ENCODE results near the gene CELA2A.
A peak's percentile ranks its signal among the peaks of the same experiment; 100 is the strongest.
"Not testable (repeated sequence)": the region's sequence is repeated elsewhere in the genome, so short reads cannot be mapped to it uniquely, and the experiment has no call there.

Gene CELA2A

GRCh38 chr1:15425521-15425920 is 31.0 kb upstream of the CELA2A start:
- no peak for DNase-seq

DNA sequence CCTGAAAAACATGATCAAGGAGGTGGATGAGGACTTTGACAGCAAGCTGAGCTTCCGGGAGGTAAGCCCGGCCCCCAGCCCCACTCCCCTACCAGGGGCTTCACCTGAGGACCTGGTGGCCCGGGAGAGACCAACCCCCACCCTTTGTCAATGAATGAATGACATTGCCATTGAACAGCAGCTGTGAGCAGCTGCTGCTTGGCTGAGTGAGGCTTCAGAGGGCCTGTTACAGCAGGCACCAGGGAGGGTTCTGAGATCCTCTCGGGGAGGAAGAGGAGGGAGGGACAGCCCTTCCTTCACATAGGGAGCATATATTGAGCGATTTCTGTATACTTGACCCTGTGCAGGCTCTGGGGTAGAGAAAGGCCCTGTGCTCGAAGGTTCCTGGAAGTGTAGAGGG is 30.6 kb upstream of the CELA2A start:
- no peak for DNase-seq

DNA sequence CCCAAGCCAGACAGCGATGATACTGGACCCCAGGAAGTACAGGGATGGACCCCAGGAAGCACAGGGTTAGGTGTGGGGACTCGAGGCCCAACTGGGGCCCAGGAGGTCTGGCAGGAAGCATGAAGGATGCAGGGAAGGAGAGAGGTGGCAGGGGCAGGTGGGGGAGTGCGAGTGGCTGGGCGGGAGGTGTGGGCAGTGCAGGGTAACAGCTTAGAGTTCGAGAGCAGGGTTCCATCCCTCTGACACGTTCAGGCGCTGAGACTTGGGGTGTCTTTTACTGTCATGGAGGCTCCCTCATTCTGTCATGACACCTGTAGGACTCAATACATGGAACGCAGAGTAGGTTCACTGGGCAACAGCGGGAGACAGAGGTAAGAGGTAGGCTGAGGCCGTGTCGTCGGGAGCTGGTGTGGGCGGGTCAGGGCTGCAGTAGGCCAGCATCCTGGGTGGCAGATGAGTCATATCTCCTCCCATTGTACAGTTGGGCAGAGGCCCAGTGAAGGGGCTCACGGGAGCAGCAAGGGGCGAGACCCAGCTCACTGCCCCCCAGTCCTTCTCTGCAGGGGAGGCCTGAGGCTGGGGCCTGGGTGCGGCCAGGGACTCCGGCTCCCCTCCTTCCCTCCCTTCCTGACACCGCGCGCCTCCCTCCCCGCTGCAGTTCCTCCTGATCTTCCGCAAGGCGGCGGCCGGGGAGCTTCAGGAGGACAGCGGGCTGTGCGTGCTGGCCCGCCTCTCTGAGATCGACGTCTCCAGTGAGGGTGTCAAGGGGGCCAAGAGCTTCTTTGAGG is 29.8 kb upstream of the CELA2A start:
- DNase-seq, result peak; percentile 42

DNA sequence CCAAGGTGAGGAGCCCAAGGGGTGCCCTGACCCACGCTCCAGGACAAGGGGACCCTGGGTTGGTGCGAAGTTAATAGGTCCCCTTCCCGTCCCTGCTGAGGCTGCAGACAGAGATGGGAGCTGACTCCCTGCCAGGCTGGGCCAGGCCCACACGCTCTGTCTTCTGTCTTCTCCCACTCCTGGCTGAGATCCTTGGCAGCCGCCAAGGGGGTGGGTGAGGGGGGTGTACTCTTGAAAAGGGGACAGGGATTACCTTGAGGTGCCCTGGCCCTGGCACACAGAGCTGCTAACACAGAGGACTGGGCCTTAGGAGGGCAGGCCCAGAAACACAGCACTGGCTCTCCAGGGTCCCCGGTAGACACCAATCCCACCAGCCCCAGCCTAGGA is 29.3 kb upstream of the CELA2A start:
- DNase-seq, result no peak

DNA sequence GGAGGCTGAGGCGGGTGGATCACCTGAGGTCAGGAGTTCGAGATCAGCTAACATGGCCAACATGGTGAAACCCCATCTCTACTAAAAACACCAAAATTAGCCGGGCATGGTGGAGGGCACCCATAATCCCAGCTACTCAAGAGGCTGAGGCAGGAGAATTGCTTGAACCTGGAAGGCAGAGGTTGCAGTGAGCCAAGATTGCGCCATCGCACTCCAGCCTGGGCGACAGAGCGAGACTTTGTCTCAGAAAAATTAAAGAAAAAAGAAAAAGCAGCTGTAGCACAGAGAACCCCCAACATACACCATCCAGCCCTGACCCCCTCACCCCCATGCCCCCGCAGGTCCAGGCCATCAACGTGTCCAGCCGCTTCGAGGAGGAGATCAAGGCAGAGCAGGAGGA is 28.3 kb upstream of the CELA2A start:
- DNase-seq, result not testable (repeated sequence)

DNA sequence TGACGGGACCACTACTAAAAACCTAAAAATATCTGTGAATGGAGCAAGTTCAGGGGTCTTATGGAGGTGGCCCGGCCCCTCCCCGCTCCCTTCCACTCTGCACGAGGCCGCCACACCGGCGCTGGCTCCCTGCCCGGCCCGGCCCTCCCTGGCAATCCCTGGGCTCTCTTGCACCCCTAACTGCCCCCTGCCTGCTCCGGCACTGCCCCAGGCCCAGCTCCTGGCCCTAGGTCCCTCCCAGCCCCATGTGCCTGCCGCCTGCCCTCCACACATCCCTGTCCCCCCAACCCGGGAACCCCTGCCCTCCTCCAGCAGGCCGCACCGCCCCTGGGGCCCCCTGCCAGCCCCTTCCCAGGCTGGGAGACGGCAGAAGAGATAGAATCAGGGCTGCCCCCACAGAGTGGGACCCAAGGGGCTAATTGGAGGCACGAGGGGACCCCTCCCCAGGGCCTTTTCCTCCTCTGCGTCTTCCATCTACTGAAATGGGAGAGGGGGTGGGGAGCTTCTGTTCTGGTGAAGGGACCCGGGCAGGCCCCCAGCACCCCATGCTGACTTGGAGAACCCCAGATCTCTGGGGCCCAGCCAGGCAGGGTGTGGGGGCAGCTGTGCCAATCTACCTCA is 27.6 kb upstream of the CELA2A start:
- DNase-seq, result no peak

DNA sequence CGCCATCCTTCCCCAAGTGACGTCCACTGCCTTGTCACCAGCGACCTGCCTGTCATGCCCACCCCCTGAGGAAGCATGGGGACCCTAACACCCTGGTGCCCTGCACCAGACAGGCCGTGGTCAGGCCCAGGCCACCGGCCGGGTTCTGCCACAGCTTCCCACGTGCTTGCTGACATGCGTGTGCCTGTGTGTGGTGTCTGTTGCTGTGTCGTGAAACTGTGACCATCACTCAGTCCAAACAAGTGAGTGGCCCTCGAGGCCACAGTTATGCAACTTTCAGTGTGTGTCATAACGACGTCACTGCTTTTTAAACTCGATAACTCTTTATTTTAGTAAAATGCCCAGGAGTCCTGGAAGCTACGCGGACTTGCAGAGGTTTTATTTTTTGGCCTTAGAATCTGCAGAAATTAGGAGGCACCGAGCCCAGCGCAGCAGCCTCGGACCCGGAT is 26.8 kb upstream of the CELA2A start:
- DNase-seq, result no peak

- no peak for DNase-seq
These were observed 25.6 kb upstream of the CELA2A start for GRCh38 chr1:15430787-15431570.

GRCh38 chr1:15431571-15431948 is 25.0 kb upstream of the CELA2A start:
- DNase-seq, result no peak

GRCh38 chr1:15432324-15432723 is 24.2 kb upstream of the CELA2A start:
- DNase-seq, result no peak

DNA sequence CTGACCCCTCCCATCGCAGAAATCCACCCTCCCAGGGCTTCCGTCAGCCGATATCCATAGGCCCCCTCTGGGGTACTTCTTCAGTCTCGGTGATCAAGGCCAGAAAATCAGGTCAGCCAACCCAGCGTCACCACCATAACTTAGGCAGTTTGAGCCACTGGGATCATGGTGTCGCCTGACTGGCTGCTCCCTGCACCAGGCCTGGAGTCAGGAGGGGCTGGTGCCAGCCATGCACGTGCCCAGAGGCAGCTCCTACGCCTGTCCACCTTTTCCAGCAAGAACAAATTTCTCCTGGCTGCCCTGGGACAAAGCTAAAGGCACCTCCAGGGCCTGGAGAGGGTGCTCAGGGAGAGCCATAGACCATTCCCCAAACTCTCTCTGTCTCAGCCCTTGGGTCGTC is 23.1 kb upstream of the CELA2A start:
- DNase-seq, result no peak

- not testable (repeated sequence) for DNase-seq
These were observed 21.8 kb upstream of the CELA2A start for GRCh38 chr1:15434739-15435138.

DNA sequence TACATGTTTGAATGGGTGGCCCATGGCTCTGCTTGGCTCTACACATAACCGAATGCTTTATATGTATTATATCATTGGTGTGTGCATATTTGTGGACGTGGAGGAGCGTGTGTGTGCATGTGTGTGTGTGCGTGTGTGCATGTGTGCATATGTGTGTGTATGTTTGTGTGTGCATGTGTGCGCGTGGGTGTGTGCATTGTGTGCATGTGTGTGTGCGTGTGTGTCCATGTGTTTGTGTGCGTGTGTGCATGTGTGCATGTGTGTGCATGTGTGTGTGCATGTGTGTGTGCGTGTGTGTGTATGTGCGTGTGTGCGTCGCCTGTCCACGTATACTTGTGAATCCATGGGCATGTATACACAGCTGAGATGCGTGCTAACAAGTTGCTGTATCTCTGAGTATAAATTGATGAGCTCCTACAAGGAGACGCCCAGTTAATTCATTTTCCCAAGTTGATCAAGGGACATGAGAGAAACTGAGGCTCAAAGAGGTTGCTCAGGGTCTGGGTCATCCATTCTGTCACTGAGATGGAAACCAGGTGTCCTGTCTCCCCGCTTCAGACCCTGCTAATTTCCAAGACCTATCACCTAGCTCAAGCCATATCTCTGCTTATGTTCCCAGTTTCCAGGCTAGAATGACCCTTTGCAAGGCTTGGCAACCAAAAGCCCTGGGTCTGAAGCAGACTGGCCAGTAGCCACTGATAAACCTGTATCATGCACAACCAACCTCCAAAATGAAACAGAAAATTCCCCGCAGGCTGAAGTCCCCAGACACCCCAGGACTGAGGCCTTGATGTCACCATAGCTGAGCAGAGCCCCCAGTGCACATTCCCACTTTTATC is 21.1 kb upstream of the CELA2A start:
- no peak for DNase-seq

DNA sequence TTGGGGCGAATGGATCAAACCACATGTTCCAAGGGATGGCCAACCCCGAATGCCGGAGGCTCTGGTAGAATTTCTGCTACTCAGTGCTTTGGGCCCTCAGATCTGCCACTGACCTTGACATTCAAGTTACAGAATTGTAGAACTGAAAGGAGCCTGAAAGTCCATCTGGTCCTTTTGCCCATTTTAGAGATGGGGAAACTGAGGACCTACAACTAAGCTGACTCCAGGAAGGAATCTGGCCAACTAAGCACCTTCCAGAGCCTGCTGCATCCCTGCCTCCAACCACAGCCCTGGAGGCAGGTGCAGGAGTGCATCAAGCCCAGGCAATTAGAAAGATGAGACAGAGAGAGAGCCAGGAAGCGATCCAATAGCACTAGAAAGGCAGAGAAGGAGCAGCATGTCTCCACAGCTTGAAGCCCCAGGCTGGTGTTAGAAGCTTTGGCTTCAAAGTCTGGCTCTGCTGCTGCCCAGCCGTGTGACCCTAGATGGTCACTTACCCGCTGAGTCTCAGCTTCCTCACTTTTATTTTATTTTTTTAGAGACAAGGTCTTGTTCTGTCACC is 19.6 kb upstream of the CELA2A start:
- no peak for DNase-seq

DNA sequence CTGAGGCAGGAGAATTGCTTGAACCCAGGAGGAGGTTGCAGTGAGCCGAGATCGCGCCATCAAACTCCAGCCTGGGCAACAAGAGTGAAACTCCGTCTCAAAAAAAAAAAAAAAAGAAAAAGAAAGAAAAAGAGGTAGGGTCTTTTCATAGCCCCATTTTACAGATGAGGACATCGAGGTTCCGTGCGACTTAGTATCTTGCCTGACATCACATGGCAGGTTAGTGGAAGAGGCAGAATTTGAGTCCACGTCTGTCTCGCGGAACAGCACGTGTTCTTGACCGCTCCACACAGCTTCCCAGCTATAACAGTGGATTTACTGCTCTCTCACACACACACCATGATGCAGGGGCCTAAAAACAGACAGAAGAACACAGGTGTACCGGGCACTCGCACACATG is 17.2 kb upstream of the CELA2A start:
- no peak for DNase-seq

DNA sequence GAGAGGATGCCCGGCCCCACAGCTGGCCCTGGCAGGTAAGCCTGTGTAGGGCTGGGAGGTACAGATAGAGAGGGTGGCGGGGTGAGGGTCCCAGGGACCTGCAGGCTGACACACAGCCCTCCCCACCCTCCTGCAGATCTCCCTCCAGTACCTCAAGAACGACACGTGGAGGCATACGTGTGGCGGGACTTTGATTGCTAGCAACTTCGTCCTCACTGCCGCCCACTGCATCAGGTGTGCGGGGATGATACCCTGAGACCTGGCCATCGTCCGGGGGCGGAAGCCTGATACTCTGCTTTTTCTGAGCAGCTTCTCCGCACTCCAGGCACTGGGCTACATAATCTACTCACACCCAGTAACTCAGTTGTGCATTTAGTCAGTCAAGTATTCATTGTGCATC is 16.2 kb upstream of the CELA2A start:
- DNase-seq, result no peak

- no peak for DNase-seq
These were observed 15.3 kb upstream of the CELA2A start for GRCh38 chr1:15441247-15441646.

GRCh38 chr1:15442119-15442518 is 14.4 kb upstream of the CELA2A start:
- no peak for DNase-seq

DNA sequence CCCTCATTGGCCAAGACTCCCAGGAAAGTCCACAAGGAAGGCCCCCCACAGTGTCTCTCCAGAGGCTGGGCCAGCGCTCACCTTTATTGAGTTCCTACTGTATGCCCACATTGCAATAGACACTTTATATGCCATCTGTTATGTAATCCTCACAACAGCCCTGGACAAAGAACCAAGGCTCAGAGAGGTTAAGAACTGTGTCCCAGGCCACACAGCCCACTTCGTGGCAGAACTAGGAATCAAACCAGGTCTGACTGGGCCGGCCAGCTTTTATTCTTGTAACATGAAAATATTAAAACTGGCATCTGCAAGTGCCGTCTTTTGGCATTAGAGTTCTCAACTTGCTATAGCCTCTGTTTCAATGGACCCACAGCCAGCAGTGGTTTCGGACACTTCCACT is 13.8 kb upstream of the CELA2A start:
- no peak for DNase-seq

DNA sequence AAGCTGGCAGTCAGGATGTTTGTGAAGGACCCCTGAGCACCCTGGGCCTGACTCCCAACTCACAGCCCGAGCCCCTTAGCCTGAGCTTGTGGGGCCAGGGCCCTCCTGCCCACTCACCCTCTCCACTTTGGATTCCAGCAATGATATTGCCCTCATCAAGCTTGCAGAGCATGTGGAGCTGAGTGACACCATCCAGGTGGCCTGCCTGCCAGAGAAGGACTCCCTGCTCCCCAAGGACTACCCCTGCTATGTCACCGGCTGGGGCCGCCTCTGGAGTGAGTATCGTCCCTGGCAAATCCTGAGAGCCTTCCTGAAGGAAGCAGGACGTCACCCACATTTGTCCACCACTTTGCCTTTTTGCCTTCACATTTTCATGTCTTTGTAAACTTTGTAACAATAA is 13.3 kb upstream of the CELA2A start:
- no peak for DNase-seq

GRCh38 chr1:15444468-15445389 is 11.8 kb upstream of the CELA2A start:
- DNase-seq, result no peak

Measured in fibroblast of upper back skin (primary cell).